Measurements from ENCODE around the gene CTSO.
"Not testable (repeated sequence)": the region's sequence is repeated elsewhere in the genome, so short reads cannot be mapped to it uniquely, and the experiment has no call there.

CTSO gene

GRCh38 chr4:155954118-155954685 is 536 bp upstream of the CTSO start:
- DNase-seq: no peak

- no peak for DNase-seq
Observed at GRCh38 chr4:155952501-155952901, 1.2 kb downstream of the CTSO start.

GRCh38 chr4:155950461-155950860 is 3.2 kb downstream of the CTSO start:
- no peak for DNase-seq

- DNase-seq: no peak
Observed at GRCh38 chr4:155948541-155948940, 5.1 kb downstream of the CTSO start.

- DNase-seq: no peak
Observed at GRCh38 chr4:155946486-155946885, 7.2 kb downstream of the CTSO start.

GRCh38 chr4:155944516-155944915 is 9.2 kb downstream of the CTSO start:
- DNase-seq: no peak

GRCh38 chr4:155943605-155944291 is 9.9 kb downstream of the CTSO start:
- DNase-seq: no peak

GRCh38 chr4:155941820-155942219 is 11.8 kb downstream of the CTSO start:
- DNase-seq: no peak

- no peak for DNase-seq
Observed at GRCh38 chr4:155941085-155941790, 12.4 kb downstream of the CTSO start.

- DNase-seq: no peak
Observed at GRCh38 chr4:155935389-155935986, 18.2 kb downstream of the CTSO start.

GRCh38 chr4:155934634-155935033 is 19.0 kb downstream of the CTSO start:
- not testable (repeated sequence) for DNase-seq

GRCh38 chr4:155931634-155932033 is 22.0 kb downstream of the CTSO start:
- DNase-seq: no peak

GRCh38 chr4:155930330-155930729 is 23.3 kb downstream of the CTSO start:
- DNase-seq: no peak

- DNase-seq: no peak
Observed at GRCh38 chr4:155929833-155930232, 23.8 kb downstream of the CTSO start.

- no peak for DNase-seq
Observed at GRCh38 chr4:155924637-155925036, 29.0 kb downstream of the CTSO start.

GRCh38 chr4:155921597-155921996 is 32.1 kb downstream of the CTSO start:
- no peak for DNase-seq

GRCh38 chr4:155914782-155915181 is 38.9 kb downstream of the CTSO start:
- DNase-seq: no peak

GRCh38 chr4:155911905-155912304 is 41.8 kb downstream of the CTSO start:
- no peak for DNase-seq

- DNase-seq: no peak
Observed at GRCh38 chr4:155909615-155910226, 43.9 kb downstream of the CTSO start.

GRCh38 chr4:155908187-155909139 is 45.2 kb downstream of the CTSO start:
- DNase-seq: no peak

GRCh38 chr4:155907556-155907955 is 46.1 kb downstream of the CTSO start:
- no peak for DNase-seq

- no peak for DNase-seq
Observed at GRCh38 chr4:155906554-155907247, 47.0 kb downstream of the CTSO start.

Data from GF-D8 (cell line).